Sigmoid colon (tissue), 4 donors: ENCODE data around the gene KCNIP3.

Experiments used
- CTCF ChIP-seq, 4 experiments: fragments of 450-650 bp in 3 of 4; fragments of 200-600 bp in 1 of 4; IDR thresholded peaks; one replicate each; pipeline ENCODE4 v1.5.1; 2016 to 2019; ENCODE audit warnings: antibody characterized with exemption in 4 of 4, mild to moderate bottlenecking in 3 of 4, moderate library complexity in 2 of 4
- POLR2A ChIP-seq, 2 donors: fragments of 450-650 bp; IDR thresholded peaks; one replicate each; pipeline ENCODE4 v1.6.1; 2016; ENCODE audit warnings: antibody characterized with exemption in 2 of 2, mild to moderate bottlenecking in 2 of 2, moderate library complexity in 2 of 2
- POLR2AphosphoS5 ChIP-seq, 4 donors: sonication (generic); formaldehyde crosslinking; IDR thresholded peaks; one replicate each; pipeline ENCODE4 v1.6.1; 2017; ENCODE audit warnings: antibody characterized with exemption in 4 of 4

DNA sequence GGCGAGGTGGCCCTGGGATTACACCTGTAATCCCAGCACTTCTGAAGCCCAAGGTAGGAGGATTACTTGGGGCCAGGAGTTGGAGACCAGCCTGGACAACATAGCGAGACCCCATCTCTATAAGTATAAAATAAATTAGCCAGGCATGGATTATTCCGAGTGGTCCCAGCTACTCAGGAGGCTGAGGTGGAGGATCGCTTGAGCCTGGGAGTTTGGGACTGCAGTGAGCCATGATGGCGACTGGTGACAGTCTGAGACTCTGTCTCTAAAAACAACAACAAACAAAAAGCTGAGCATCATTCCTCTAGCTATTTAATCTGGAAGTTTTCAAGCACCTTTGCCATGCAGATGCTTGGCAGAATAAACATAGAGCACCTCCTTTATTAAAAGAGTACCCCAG, 83.6 kb downstream of the KCNIP3 start:
- no peak for TF ChIP-seq CTCF (IDR thresholded peaks at IDR 0.05)
- no peak for TF ChIP-seq POLR2AphosphoS5 (IDR thresholded peaks at IDR 0.05)
- TF ChIP-seq POLR2A (IDR thresholded peaks at IDR 0.05), result no peak
